Right lobe of liver (tissue), 6 donors: ENCODE data around the gene COA8. TPM values are rescaled to one million over a fixed set of nuclear protein-coding genes. Genes with fewer than 3 reads are reported as not detected.

Experiments
- ATAC-seq, 4 donors: fragments of 200-7000 bp; cut with Tn5 transposase; one replicate each; pipeline ENCODE4 v1.9.1; 2020; ENCODE audit warnings: mild to moderate bottlenecking in 4 of 4, moderate library complexity in 4 of 4
- DNase-seq, 3 donors: peaks; one replicate each; pipeline ENCODE4 v3.0.0-alpha.2; 2020
- H3K27ac ChIP-seq, 3 donors: fragments of 200-600 bp; one replicate each; pipeline ENCODE4 v1.8.0; 2022
- H3K27me3 ChIP-seq, 2 donors: fragments of 200-600 bp; one replicate each; pipeline ENCODE4 v1.8.0; 2022
- H3K36me3 ChIP-seq, 4 donors: fragments of 200-600 bp; sonication (generic) in 1 of 4; one replicate each; pipeline versions ENCODE4 v1.5.1 to v1.8.0; 2017 to 2022; ENCODE audit warnings: control low read depth in 1 of 4
- H3K4me1 ChIP-seq, 4 donors: fragments of 200-600 bp; sonication (generic) in 1 of 4; one replicate each; pipeline versions ENCODE4 v1.5.1 to v1.8.0; 2017 to 2022; ENCODE audit warnings: control low read depth in 1 of 4
- H3K4me3 ChIP-seq, 3 donors: fragments of 200-600 bp; one replicate each; pipeline ENCODE4 v1.8.0; 2022
- H3K9me3 ChIP-seq, 4 donors: fragments of 200-600 bp; sonication (generic) in 1 of 4; one replicate each; pipeline versions ENCODE4 v1.5.1 to v1.8.0; 2017 to 2022; ENCODE audit warnings: control low read depth in 1 of 4
- POLR2A ChIP-seq: fragments of 450-650 bp; IDR thresholded peaks from one replicate; pipeline ENCODE4 v1.6.1; 2017; ENCODE audit warnings: antibody characterized with exemption, mild to moderate bottlenecking
- WGBS: methylation state at CpG from one replicate; pipeline ENCODE4 v1.1.6; 2018; ENCODE audit warnings: low coverage, low lambda C conversion rate; ENCODE audit not compliant: insufficient coverage; ENCODE audit errors: missing lambda C conversion rate; 5-methylcytosine and 5-hydroxymethylcytosine counted together
- intact Hi-C, 2 donors: fragments of 100-400 bp; cut with DNase I; formaldehyde crosslinking; loops; one replicate each; pipeline versions ENCODE4 v1.11.2 to v1.14.1; 2022
- total RNA-seq, 6 experiments: library from RNA; depleted of rRNA in 2 of 6; stranded (reverse); fragments of >200 nt in 2 of 6; fragmentation: NEBNext Ultra II Directional in 3 of 6; extraction: Animal tissue kit (Norgen Biotek cat#: 25700) in 3 of 6; gene quantifications; one replicate each; pipeline versions ENCODE4 v1.1.0 to v1.2.4, GENCODE V29; 2016 to 2023
- TF ChIP-seq, protein P1 (sequence below), 4 donors: fragments of 200-600 bp in 3 of 4; fragments of 450-650 bp in 1 of 4; IDR thresholded peaks; one replicate each; pipeline versions ENCODE4 v1.5.1 to v1.8.0; 2016 to 2022; ENCODE audit warnings: antibody characterized with exemption in 4 of 4, mild to moderate bottlenecking in 2 of 4
- donor health status: DM: no; HTN: yes; CAD: no.
- donor health status: DM: no; HTN: no; CAD: no.
- donor health status: DM: no; HTN: no; CAD: no.
- donor health status: DM: no; HTN: yes; CAD: no.
- donor health status: DM: no; HTN: yes; CAD: no.

Gene COA8
- total RNA-seq, 6 experiments from 2014 or later: 7.5 to 17.7 (median 14.9) TPM

DNA sequence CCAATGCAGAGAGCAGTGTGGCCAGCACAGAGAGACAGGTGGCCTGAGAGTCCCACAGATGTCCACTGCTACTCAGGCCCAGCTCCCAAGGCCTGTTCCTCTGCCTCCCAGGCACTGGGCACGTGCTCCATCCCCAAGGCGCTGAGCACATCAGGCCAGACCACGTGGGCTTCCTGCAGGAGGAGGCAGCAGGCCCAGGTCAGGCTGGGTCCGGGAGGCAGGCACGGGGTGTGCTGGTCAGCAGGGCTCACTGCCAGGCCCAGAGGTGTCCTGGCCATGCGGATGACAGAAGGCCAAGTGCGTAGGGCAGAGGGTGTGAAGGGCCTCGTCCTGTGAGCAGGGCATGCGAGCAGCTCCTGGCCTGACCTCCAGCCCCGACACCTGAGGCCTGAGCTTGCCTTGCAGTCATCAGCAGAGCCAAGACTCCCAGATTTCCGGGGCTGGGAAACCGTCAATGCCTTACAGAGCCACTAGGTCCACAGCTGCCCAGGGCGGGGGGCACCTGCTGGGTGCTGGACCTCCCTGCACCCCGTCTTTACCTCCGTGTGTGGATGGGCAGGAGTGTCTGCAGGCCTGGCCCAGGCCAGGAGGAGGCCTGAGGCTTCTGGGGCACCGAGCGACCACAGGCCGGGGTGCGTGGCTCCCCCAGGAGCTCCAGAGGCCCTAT, 18.9 kb upstream of the COA8 start:
- DNase-seq (peak in 2 of 3 donors; percentile 40 to 67), ATAC-seq (peak in 2 of 4 donors; percentile 8 to 31)

DNA sequence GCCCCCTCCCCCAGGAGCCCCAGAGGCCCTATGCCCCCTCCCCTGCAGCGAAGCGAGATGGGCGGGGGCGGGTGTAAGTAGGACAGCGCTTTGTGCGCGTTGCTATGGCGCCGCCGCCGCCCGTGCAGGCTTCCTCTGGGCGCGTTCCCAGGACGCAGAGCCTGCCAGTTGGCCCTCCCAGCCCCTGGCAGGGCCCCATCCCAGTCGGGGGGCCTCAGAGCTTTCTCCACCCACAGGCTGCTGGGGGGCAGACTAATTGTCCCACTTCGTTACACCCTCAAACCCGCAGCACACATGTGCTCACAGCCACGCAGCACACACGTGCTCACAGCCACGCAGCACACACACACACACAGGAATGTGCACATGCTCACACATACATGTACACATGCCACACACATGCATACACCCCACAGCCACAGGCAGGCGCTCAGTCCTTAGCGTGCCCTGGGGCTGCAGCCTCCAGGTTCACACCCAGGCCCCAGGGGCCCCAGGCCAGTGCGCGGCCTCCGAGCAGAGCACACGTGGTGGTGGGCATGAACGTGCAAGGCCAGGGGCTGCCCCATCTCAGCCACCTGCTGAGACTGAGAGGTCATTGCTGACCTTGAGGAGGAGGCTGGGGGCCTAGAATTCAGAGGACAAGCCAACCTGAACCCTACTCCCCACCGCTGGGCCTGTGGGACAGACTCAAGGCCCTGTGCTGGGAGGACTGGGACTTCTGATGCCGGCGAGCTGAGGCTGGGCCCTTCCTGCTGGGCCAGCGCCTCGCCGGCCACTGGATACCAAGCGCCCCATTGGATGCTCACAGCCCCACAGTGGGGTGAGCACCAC, 18.2 kb upstream of the COA8 start:
- ATAC-seq: no peak

More for the DNA sequence above, 18.9 kb upstream of the COA8 start:
- intact Hi-C loops: loop anchor here in 1 of 2 donors (10.0 kb wide), 1 partner anchor 49 kb away; no protein-coding TSS in a partner anchor
- Histone ChIP-seq H3K27me3 (no peaks in the 10 kb centered on the region), H3K4me3 (no peak overlapping the region), H3K36me3 (no peaks in the 10 kb centered on the region), H3K27ac (no peak overlapping the region), H3K4me1 (no peaks in the 10 kb centered on the region), H3K9me3 (no peaks in the 10 kb centered on the region)
- TF ChIP-seq, protein P1, sequence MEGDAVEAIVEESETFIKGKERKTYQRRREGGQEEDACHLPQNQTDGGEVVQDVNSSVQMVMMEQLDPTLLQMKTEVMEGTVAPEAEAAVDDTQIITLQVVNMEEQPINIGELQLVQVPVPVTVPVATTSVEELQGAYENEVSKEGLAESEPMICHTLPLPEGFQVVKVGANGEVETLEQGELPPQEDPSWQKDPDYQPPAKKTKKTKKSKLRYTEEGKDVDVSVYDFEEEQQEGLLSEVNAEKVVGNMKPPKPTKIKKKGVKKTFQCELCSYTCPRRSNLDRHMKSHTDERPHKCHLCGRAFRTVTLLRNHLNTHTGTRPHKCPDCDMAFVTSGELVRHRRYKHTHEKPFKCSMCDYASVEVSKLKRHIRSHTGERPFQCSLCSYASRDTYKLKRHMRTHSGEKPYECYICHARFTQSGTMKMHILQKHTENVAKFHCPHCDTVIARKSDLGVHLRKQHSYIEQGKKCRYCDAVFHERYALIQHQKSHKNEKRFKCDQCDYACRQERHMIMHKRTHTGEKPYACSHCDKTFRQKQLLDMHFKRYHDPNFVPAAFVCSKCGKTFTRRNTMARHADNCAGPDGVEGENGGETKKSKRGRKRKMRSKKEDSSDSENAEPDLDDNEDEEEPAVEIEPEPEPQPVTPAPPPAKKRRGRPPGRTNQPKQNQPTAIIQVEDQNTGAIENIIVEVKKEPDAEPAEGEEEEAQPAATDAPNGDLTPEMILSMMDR (IDR thresholded peaks at IDR 0.05): no peak
- no peak for TF ChIP-seq POLR2A
- WGBS: 32% methylated on average over 3 of the region's 19 CpGs

DNA sequence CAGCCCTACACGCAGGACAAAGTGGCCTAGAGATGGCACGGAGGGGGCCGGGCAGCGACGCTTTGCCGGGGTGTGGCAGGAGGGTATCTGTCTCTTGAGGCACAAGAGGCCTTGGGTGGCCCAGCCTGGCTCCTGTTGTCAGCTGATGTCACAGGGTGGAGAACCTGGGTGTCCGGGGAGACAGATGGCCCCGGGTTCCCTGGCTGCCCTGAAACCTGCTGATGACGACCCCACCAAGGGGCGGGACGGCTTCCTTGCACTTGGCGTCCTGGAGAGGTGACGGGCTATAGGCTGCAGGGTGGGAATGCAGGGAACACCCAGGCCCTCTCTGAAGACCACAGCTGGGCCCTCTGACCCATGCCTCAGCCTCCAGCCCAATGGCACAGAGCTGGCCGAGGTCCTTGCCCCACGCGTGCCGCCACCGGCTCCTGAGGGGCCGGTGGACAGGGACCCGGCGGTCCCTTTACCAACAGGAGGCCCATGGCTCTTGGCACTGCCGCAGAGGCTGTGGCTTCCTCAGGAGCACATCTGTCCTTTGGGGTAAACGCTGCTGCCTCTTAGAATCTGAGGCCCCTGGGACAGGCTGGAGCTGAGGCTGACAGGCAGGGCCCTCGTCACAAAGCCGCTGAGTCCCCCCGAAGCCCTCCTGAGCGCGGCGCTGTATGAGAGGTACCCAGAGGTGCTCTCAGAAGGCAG, 17.4 kb upstream of the COA8 start:
- WGBS: no CpG with 5 or more reads among the region's 29 CpGs
- DNase-seq: peak in 2 of 3 donors; percentile 11 to 37

More for the DNA sequence above, 18.2 kb upstream of the COA8 start:
- H3K4me1 ChIP-seq: no peaks in the 10 kb centered on the region
- no peaks in the 10 kb centered on the region for H3K9me3 ChIP-seq
- H3K27me3 ChIP-seq: no peaks in the 10 kb centered on the region
- H3K36me3 ChIP-seq: no peaks in the 10 kb centered on the region
- no peak overlapping the region for H3K27ac ChIP-seq
- intact Hi-C loops: loop anchor here (5.0 to 10.0 kb wide), 2 partner anchors 42 to 50 kb away; no protein-coding TSS in a partner anchor
- H3K4me3 ChIP-seq: no peak overlapping the region
- TF ChIP-seq, protein P1 (IDR thresholded peaks at IDR 0.05): no peak
- 100% methylated on average over 1 of the region's 35 CpGs for WGBS
- DNase-seq: peak in 1 of 3 donors; percentile 18

More for the DNA sequence above, 17.4 kb upstream of the COA8 start:
- Histone ChIP-seq H3K9me3 (no peaks in the 10 kb centered on the region), H3K27ac (no peak overlapping the region), H3K36me3 (no peaks in the 10 kb centered on the region), H3K4me1 (no peaks in the 10 kb centered on the region), H3K4me3 (no peak overlapping the region), H3K27me3 (no peaks in the 10 kb centered on the region)
- intact Hi-C loops: loop anchor here (5.0 to 10.0 kb wide), 2 partner anchors 43 to 51 kb away; no protein-coding TSS in a partner anchor
- TF ChIP-seq, protein P1 (IDR thresholded peaks at IDR 0.05): no peak
- no peak for TF ChIP-seq POLR2A
- ATAC-seq: no peak
